Right cardiac atrium (tissue), 5 donors: ENCODE results near the gene GPR141. TPM values are rescaled to one million over a fixed set of nuclear protein-coding genes. Genes with fewer than 3 reads are reported as not detected.

Experiments
- ATAC-seq, 2 donors: fragments of 200-7000 bp; cut with Tn5 transposase; one replicate each; pipeline versions ENCODE4 v1.8.0 to v1.9.1; 2020; ENCODE audit warnings: moderate library complexity in 2 of 2, mild to moderate bottlenecking in 1 of 2
- DNase-seq, 3 donors: peaks; one replicate each; pipeline ENCODE4 v3.0.0-alpha.2; 2020
- H3K27ac ChIP-seq: one replicate; pipeline ENCODE4 v1.5.1; 2013; ENCODE audit warnings: mild to moderate bottlenecking, low read length, control low read depth, moderate library complexity
- H3K27me3 ChIP-seq: one replicate; pipeline ENCODE4 v1.6.1; 2013; ENCODE audit not compliant: control insufficient read depth, insufficient read depth
- H3K4me1 ChIP-seq: one replicate; pipeline ENCODE4 v1.6.1; 2013; ENCODE audit warnings: low read length; ENCODE audit not compliant: control insufficient read depth, insufficient read depth
- H3K4me3 ChIP-seq: one replicate; pipeline ENCODE4 v1.5.1; 2013; ENCODE audit warnings: low read length, control low read depth
- H3K9me3 ChIP-seq: one replicate; pipeline ENCODE4 v1.6.1; 2013; ENCODE audit warnings: low read length; ENCODE audit not compliant: control insufficient read depth
- WGBS: extraction: QIAGEN DNeasy Blood & Tissue Kit; methylation state at CpG from one replicate; pipeline ENCODE4 v1.1.7; 2013; 5-methylcytosine and 5-hydroxymethylcytosine counted together
- intact Hi-C, 4 donors: fragments of 100-400 bp; cut with DNase I; formaldehyde crosslinking; loops; one replicate each; pipeline versions ENCODE4 v1.11.0 to v1.14.0; 2022 to 2023
- polyA plus RNA-seq: library from polyadenylated mRNA; stranded (reverse); fragments of 200-250 nt; gene quantifications from one replicate; pipeline ENCODE4 v1.2.3, GENCODE V29; 2013
- total RNA-seq, 4 donors: library from RNA; stranded (reverse); fragmentation: NEBNext Ultra II Directional; extraction: Animal tissue kit (Norgen Biotek cat#: 25700); gene quantifications; one replicate each; pipeline ENCODE4 v1.2.1, GENCODE V29; 2021
- donor health status: healthy with polysubstance abuse.
- donor health status: DM: no; HTN: yes; CAD: no.
- donor health status: DM: no; HTN: no; CAD: no.
- donor health status: DM: no; HTN: yes; CAD: no; lungs with severe emphysema.
- donor health status: DM: yes; HTN: yes; CAD: no.

Gene GPR141
- total and polyA plus RNA-seq, 5 donors = 0.66 to 0.79 TPM; not detected in 3

GRCh38 chr7:37665352-37666022, 18.1 kb upstream of the GPR141 start:
- no peak for DNase-seq
- Histone ChIP-seq H3K4me3 (no peak overlapping the region), H3K27ac (no peak overlapping the region), H3K27me3 (no peaks in the 10 kb centered on the region), H3K9me3 (no peaks in the 10 kb centered on the region), H3K4me1 (no peaks in the 10 kb centered on the region)
- intact Hi-C loops = no loop called here
- WGBS = 73% methylated on average over 6 of the region's 6 CpGs
- ATAC-seq = no peak

GRCh38 chr7:37666026-37666799, 17.4 kb upstream of the GPR141 start:
- no peak overlapping the region for H3K4me3 ChIP-seq
- no peak for DNase-seq
- H3K9me3 ChIP-seq = no peaks in the 10 kb centered on the region
- intact Hi-C loops = no loop called here
- 84% methylated on average over 8 of the region's 8 CpGs for WGBS
- ATAC-seq = no peak
- H3K27me3 ChIP-seq = no peaks in the 10 kb centered on the region
- no peaks in the 10 kb centered on the region for H3K4me1 ChIP-seq
- no peak overlapping the region for H3K27ac ChIP-seq

GRCh38 chr7:37669818-37670217, 13.7 kb upstream of the GPR141 start:
- H3K4me1 ChIP-seq = no peaks in the 10 kb centered on the region
- ATAC-seq (no peak), DNase-seq (no peak)
- WGBS = 60% methylated on average over 1 of the region's 1 CpG
- H3K9me3 ChIP-seq = no peaks in the 10 kb centered on the region
- H3K4me3 ChIP-seq = no peak overlapping the region
- no peak overlapping the region for H3K27ac ChIP-seq
- intact Hi-C loops = no loop called here
- no peaks in the 10 kb centered on the region for H3K27me3 ChIP-seq

GRCh38 chr7:37670436-37670835, 13.1 kb upstream of the GPR141 start:
- intact Hi-C loops = no loop called here
- Histone ChIP-seq H3K4me1 (no peaks in the 10 kb centered on the region), H3K9me3 (no peaks in the 10 kb centered on the region), H3K4me3 (no peak overlapping the region), H3K27me3 (no peaks in the 10 kb centered on the region), H3K27ac (no peak overlapping the region)
- DNase-seq (no peak), ATAC-seq (no peak)
- 67% methylated on average over 1 of the region's 1 CpG for WGBS

- Histone ChIP-seq H3K4me3 (no peak overlapping the region), H3K9me3 (no peaks in the 10 kb centered on the region), H3K27me3 (no peaks in the 10 kb centered on the region), H3K4me1 (no peaks in the 10 kb centered on the region), H3K27ac (no peak overlapping the region)
- ATAC-seq (no peak), DNase-seq (no peak)
- 57% methylated on average over 3 of the region's 3 CpGs for WGBS
- intact Hi-C loops = no loop called here
Observed at GRCh38 chr7:37671876-37672275, 11.7 kb upstream of the GPR141 start.

- Histone ChIP-seq H3K27me3 (no peaks in the 10 kb centered on the region), H3K4me3 (no peak overlapping the region), H3K27ac (no peak overlapping the region), H3K4me1 (no peaks in the 10 kb centered on the region), H3K9me3 (no peaks in the 10 kb centered on the region)
- 87% methylated on average over 3 of the region's 3 CpGs for WGBS
- intact Hi-C loops = no loop called here
- ATAC-seq (no peak), DNase-seq (no peak)
Observed at GRCh38 chr7:37672926-37673325, 10.6 kb upstream of the GPR141 start.

GRCh38 chr7:37673523-37673922, 10.0 kb upstream of the GPR141 start:
- H3K4me1 ChIP-seq = no peaks in the 10 kb centered on the region
- ATAC-seq (no peak), DNase-seq (no peak)
- intact Hi-C loops = no loop called here
- H3K27me3 ChIP-seq = no peaks in the 10 kb centered on the region
- H3K27ac ChIP-seq = no peak overlapping the region
- no peak overlapping the region for H3K4me3 ChIP-seq
- H3K9me3 ChIP-seq = no peaks in the 10 kb centered on the region
- 78% methylated on average over 1 of the region's 1 CpG for WGBS

GRCh38 chr7:37674531-37674930, 9.0 kb upstream of the GPR141 start:
- no peak overlapping the region for H3K27ac ChIP-seq

GRCh38 chr7:37675749-37676148, 7.8 kb upstream of the GPR141 start:
- 82% methylated on average over 1 of the region's 1 CpG for WGBS
- Histone ChIP-seq H3K27me3 (no peaks in the 10 kb centered on the region), H3K27ac (no peak overlapping the region), H3K4me3 (no peak overlapping the region), H3K9me3 (no peaks in the 10 kb centered on the region), H3K4me1 (no peaks in the 10 kb centered on the region)
- ATAC-seq = no peak
- intact Hi-C loops = no loop called here
- DNase-seq = no peak

More at GRCh38 chr7:37674531-37674930, 9.0 kb upstream of the GPR141 start:
- WGBS = 64% methylated on average over 5 of the region's 5 CpGs
- Histone ChIP-seq H3K4me3 (no peak overlapping the region), H3K4me1 (no peaks in the 10 kb centered on the region), H3K9me3 (no peaks in the 10 kb centered on the region), H3K27me3 (no peaks in the 10 kb centered on the region)
- ATAC-seq (no peak), DNase-seq (no peak)
- intact Hi-C loops = no loop called here

GRCh38 chr7:37684927-37685326, 1.4 kb downstream of the GPR141 start:
- H3K27me3 ChIP-seq = no peaks in the 10 kb centered on the region
- no peaks in the 10 kb centered on the region for H3K9me3 ChIP-seq
- no peak overlapping the region for H3K4me3 ChIP-seq
- DNase-seq (no peak), ATAC-seq (no peak)
- no peak overlapping the region for H3K27ac ChIP-seq
- intact Hi-C loops = no loop called here
- H3K4me1 ChIP-seq = no peaks in the 10 kb centered on the region
- WGBS = 63% methylated on average over 1 of the region's 1 CpG

GRCh38 chr7:37686556-37687345, 3.2 kb downstream of the GPR141 start:
- intact Hi-C loops = no loop called here
- ATAC-seq = no peak
- Histone ChIP-seq H3K4me3 (no peak overlapping the region), H3K27me3 (no peaks in the 10 kb centered on the region), H3K4me1 (no peaks in the 10 kb centered on the region), H3K9me3 (no peaks in the 10 kb centered on the region), H3K27ac (no peak overlapping the region)
- no peak for DNase-seq
- WGBS = 78% methylated on average over 4 of the region's 4 CpGs
